GM06990 (cell line): ENCODE results near the gene UBXN6.

ENCODE experiments used
- DNase-seq: peaks from one replicate; pipeline ENCODE4 v3.0.0-alpha.2; 2011; ENCODE audit not compliant: insufficient read length; ENCODE audit errors: extremely low read depth
- H3K27me3 ChIP-seq: replicated peaks from 2 replicates; pipeline ENCODE4 v1.6.0; 2011; ENCODE audit warnings: low read length; ENCODE audit not compliant: control insufficient read depth, insufficient read depth
- H3K36me3 ChIP-seq: 2 replicates; pipeline ENCODE4 v1.5.1; 2011; ENCODE audit warnings: low read length; ENCODE audit not compliant: control insufficient read depth, insufficient read depth
- H3K4me3 ChIP-seq: replicated peaks from 2 replicates; pipeline ENCODE4 v1.5.1; 2011; ENCODE audit warnings: low read depth, mild to moderate bottlenecking, control low read depth, low read length
- TF ChIP-seq, protein P1 (sequence below): IDR thresholded peaks from 2 replicates; pipeline ENCODE4 v1.5.1; 2011; ENCODE audit warnings: low read length, control low read depth, mild to moderate bottlenecking, inconsistent platforms; ENCODE audit not compliant: insufficient read depth, poor library complexity, severe bottlenecking

Gene UBXN6

DNA sequence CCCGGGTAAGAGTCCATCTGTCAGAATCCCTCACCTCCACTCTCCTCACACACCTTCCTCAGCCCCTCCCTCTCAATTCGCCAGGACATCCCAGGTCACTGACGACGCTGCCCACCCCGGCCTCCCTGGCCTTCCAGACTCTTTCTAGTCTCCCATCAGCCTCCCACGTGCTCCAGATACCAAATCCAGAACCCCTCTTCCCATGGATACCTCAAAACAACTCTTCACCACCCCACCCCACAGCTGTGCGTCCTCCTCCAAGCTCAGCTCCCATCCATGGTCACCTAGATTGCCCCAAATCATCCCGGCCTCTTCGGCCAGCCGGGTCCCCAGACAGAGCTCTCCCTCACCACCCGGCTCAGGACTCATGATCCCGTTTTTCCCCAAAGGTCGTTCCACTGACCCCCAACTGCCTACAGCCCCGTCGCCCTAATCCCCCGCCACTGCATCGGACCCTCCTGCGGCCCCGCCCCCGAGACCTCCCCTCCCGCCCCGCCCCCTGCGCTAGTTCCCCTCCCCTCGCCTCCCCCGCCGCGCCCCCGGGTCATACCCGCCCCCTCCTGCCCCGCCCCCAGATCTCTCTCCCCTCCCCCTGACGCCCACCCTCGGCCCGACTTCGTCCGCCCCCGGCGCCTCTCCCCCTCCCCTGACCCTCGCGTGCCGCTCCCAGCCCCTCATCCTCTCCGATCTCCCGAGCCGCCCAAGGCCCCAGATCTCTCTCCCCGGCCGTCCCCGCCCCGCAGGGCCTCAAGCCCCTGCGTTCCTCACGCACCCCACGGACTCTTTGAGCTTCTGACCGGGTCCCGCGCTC is 546 bp downstream of the UBXN6 start:
- Histone ChIP-seq H3K27me3 (no peaks in the 10 kb centered on the region), H3K36me3 (peaks cover 17% of the 10 kb centered on the region), H3K4me3 (peak overlapping the region; percentile 82)
- DNase-seq = no peak
- TF ChIP-seq, protein P1, sequence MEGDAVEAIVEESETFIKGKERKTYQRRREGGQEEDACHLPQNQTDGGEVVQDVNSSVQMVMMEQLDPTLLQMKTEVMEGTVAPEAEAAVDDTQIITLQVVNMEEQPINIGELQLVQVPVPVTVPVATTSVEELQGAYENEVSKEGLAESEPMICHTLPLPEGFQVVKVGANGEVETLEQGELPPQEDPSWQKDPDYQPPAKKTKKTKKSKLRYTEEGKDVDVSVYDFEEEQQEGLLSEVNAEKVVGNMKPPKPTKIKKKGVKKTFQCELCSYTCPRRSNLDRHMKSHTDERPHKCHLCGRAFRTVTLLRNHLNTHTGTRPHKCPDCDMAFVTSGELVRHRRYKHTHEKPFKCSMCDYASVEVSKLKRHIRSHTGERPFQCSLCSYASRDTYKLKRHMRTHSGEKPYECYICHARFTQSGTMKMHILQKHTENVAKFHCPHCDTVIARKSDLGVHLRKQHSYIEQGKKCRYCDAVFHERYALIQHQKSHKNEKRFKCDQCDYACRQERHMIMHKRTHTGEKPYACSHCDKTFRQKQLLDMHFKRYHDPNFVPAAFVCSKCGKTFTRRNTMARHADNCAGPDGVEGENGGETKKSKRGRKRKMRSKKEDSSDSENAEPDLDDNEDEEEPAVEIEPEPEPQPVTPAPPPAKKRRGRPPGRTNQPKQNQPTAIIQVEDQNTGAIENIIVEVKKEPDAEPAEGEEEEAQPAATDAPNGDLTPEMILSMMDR = no peak

DNA sequence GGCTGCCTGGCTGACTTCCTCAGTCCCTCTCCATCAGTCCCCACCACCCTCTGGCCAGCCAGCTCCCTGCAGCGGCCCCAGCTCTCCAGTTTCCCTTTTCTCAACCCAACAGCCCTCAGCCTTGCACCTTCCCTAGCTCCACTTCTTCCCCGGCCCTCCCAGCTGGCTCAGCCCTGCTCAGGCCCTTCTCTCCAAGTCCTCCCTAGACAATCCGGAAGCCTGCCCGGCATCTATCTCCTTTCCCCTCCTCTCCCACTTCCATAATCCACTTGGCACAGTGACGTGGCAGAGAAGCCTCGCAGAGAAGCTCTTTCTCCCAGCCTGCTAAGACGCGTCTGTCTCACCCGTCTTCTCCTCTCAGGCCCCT is 1.1 kb downstream of the UBXN6 start:
- Histone ChIP-seq H3K4me3 (peak overlapping the region; percentile 82), H3K36me3 (peaks cover 17% of the 10 kb centered on the region), H3K27me3 (no peaks in the 10 kb centered on the region)
- DNase-seq = no peak
- TF ChIP-seq, protein P1 = no peak

DNA sequence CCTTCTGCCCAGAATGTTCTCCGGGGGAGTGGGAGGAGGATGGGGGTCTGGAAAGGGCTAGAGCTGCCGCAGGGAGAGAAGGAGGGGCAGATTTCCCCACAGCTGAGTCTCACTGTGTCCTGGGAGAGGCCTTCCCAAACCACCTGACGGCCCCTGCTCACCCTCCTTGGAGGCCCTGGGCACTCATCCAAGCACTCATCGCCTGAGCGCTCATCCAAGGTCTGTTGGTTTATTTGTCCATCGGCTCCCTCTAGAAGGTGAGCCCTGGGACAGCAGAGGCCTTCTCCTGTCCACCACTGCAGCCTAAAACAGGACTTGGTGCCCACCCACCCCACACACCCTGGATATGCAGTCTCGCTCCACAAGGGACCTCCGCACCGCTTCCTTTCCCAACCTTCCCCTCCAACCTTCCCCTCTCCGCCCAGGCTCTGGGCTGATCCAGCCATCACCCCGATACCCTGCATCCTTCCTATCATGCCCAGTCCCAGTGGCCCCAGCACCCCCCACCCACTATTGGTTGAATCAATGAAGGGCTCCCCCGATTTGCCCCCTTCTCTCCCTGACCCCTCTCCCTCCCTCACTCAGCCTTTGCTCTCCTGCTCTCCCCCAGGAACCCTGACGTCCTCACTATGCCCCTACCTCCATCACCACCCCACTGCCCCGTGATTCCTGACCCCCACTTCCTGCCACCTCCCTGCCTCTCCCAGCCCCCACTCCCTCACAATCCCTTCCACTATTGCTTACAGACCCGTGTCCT is 1.7 kb downstream of the UBXN6 start:
- peaks cover 17% of the 10 kb centered on the region for H3K36me3 ChIP-seq
- peak overlapping the region; percentile 82 for H3K4me3 ChIP-seq
- TF ChIP-seq, protein P1 = no peak
- H3K27me3 ChIP-seq = no peaks in the 10 kb centered on the region
- DNase-seq = no peak

DNA sequence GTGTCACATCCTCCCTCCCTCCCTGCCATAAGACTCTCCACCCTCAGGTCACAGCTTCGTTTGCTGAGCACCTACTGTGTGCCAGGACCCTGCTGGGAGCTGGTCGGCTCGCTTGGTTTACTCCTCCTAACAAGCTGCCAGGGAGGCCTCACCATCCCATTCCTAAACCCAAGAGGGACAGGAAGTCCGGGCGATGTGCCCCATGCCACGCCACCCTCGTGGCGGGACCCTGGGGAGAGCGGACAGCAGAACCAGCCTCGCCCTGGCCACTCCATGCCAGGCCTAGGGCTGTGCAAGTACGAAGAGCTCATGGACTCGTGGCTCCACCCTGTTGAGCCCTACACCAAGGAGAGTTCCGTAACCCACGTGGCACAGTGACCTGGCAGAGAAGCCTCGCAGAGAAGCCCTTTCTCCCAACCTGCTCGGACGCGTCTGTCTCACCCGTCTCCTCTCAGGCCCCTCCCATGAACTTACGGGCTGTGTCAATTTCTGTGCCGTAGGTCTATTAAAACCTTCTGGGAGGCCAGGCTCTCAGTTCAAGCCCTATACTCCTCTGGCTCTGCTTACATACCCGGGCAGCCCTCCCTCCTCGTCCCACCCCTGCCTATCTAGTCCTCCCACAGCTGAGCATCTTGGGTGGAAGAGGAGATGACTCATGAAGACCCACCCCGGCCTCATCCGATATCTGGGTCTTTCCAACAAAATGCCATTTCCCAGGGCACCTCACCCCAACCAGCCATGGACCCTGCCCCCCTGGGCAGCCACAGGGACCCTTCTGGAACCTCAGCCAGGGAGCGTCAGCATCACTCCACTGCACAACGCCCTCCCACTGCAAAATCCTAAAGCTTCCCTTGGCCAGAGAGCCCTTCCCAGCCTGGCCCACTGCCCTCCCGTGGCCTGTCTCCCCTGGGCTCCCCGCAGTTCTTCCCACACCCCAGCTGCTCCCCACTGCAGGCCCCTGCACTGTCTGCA is 2.6 kb downstream of the UBXN6 start:
- no peak overlapping the region for H3K4me3 ChIP-seq
- TF ChIP-seq, protein P1 = no peak
- H3K27me3 ChIP-seq = no peaks in the 10 kb centered on the region
- no peak for DNase-seq
- H3K36me3 ChIP-seq = peaks cover 17% of the 10 kb centered on the region
